Tibial artery (tissue), 4 donors: ENCODE data around the gene SORCS2.

Experiments used
- DNase-seq, 2 donors: peaks; one replicate each; pipeline ENCODE4 v3.0.0-alpha.2; 2019
- H3K27ac ChIP-seq, 2 donors: fragments of 200-600 bp; sonication (generic) in 1 of 2; 1 replicate in 1 of 2; 2 replicates in 1 of 2; pipeline ENCODE4 v1.5.1; 2018 to 2019; ENCODE audit warnings: mild to moderate bottlenecking in 1 of 2
- H3K27me3 ChIP-seq, 2 donors: fragments of 200-600 bp; sonication (generic) in 1 of 2; one replicate each; pipeline versions ENCODE4 v1.5.1 to v1.6.0; 2016 to 2019
- H3K36me3 ChIP-seq, 3 donors: fragments of 200-600 bp; sonication (generic) in 2 of 3; one replicate each; pipeline ENCODE4 v1.5.1; 2016 to 2019; ENCODE audit warnings: mild to moderate bottlenecking in 2 of 3
- H3K4me1 ChIP-seq, 4 donors: fragments of 200-600 bp; sonication (generic) in 2 of 4; 1 replicate in 3 of 4; 2 replicates in 1 of 4; pipeline ENCODE4 v1.5.1; 2016 to 2019
- H3K4me3 ChIP-seq, 2 donors: fragments of 200-600 bp; sonication (generic) in 1 of 2; 1 replicate in 1 of 2; 2 replicates in 1 of 2; pipeline ENCODE4 v1.5.1; 2018 to 2019; ENCODE audit warnings: mild to moderate bottlenecking in 2 of 2
- H3K9me3 ChIP-seq, 3 donors: fragments of 200-600 bp; sonication (generic) in 1 of 3; one replicate each; pipeline ENCODE4 v1.5.1; 2016 to 2019
- CTCF ChIP-seq, 2 experiments: fragments of 200-600 bp in 1 of 2; fragments of 450-650 bp in 1 of 2; IDR thresholded peaks; one replicate each; pipeline ENCODE4 v1.5.1; 2017 to 2019; ENCODE audit warnings: antibody characterized with exemption in 2 of 2, mild to moderate bottlenecking in 1 of 2, moderate library complexity in 1 of 2
- intact Hi-C: fragments of 100-400 bp; cut with DNase I; formaldehyde crosslinking; loops from one replicate; pipeline ENCODE4 v1.15.0; 2023; ENCODE audit warnings: low total_unique reads

Gene SORCS2

GRCh38 chr4:7167706-7168105 is 24.6 kb upstream of the SORCS2 start:
- Histone ChIP-seq H3K9me3 (no peaks in the 10 kb centered on the region), H3K4me1 (no peaks in the 10 kb centered on the region), H3K27me3 (no peaks in the 10 kb centered on the region), H3K36me3 (no peaks in the 10 kb centered on the region), H3K27ac (no peak overlapping the region), H3K4me3 (no peak overlapping the region)
- TF ChIP-seq CTCF (IDR thresholded peaks at IDR 0.05): no peak
- intact Hi-C loops: no loop called here
- no peak for DNase-seq

- peak in 1 of 2 donors; percentile 27 for DNase-seq
- H3K4me3 ChIP-seq: no peak overlapping the region
- H3K27ac ChIP-seq: no peak overlapping the region
- intact Hi-C loops: no loop called here
- H3K4me1 ChIP-seq: no peaks in the 10 kb centered on the region
- no peaks in the 10 kb centered on the region for H3K27me3 ChIP-seq
- no peaks in the 10 kb centered on the region for H3K36me3 ChIP-seq
- H3K9me3 ChIP-seq: no peaks in the 10 kb centered on the region
- TF ChIP-seq CTCF (IDR thresholded peaks at IDR 0.05): no peak
Measured at GRCh38 chr4:7168106-7168505, 24.2 kb upstream of the SORCS2 start.

GRCh38 chr4:7169134-7169533 is 23.2 kb upstream of the SORCS2 start:
- Histone ChIP-seq H3K4me3 (no peak overlapping the region), H3K36me3 (no peaks in the 10 kb centered on the region), H3K4me1 (no peaks in the 10 kb centered on the region), H3K9me3 (no peaks in the 10 kb centered on the region), H3K27me3 (no peaks in the 10 kb centered on the region), H3K27ac (no peak overlapping the region)
- DNase-seq: peak; percentile 6 to 23
- no peak for TF ChIP-seq CTCF (IDR thresholded peaks at IDR 0.05)
- intact Hi-C loops: no loop called here

GRCh38 chr4:7170012-7170411 is 22.3 kb upstream of the SORCS2 start:
- no peaks in the 10 kb centered on the region for H3K27me3 ChIP-seq
- H3K4me1 ChIP-seq: no peaks in the 10 kb centered on the region
- no peak for DNase-seq
- intact Hi-C loops: no loop called here
- no peaks in the 10 kb centered on the region for H3K9me3 ChIP-seq
- H3K4me3 ChIP-seq: no peak overlapping the region
- H3K27ac ChIP-seq: no peak overlapping the region
- H3K36me3 ChIP-seq: no peaks in the 10 kb centered on the region
- TF ChIP-seq CTCF (IDR thresholded peaks at IDR 0.05): no peak

GRCh38 chr4:7171191-7171900 is 21.0 kb upstream of the SORCS2 start:
- peak in 1 of 2 donors; percentile 19 for DNase-seq
- intact Hi-C loops: no loop called here
- no peak overlapping the region for H3K27ac ChIP-seq
- H3K27me3 ChIP-seq: no peaks in the 10 kb centered on the region
- TF ChIP-seq CTCF (IDR thresholded peaks at IDR 0.05): no peak
- H3K4me1 ChIP-seq: no peaks in the 10 kb centered on the region
- H3K4me3 ChIP-seq: no peak overlapping the region
- no peaks in the 10 kb centered on the region for H3K9me3 ChIP-seq
- H3K36me3 ChIP-seq: no peaks in the 10 kb centered on the region

- intact Hi-C loops: no loop called here
- Histone ChIP-seq H3K27me3 (no peaks in the 10 kb centered on the region), H3K4me1 (no peaks in the 10 kb centered on the region), H3K36me3 (no peaks in the 10 kb centered on the region), H3K4me3 (no peak overlapping the region), H3K9me3 (no peaks in the 10 kb centered on the region), H3K27ac (no peak overlapping the region)
- DNase-seq: peak in 1 of 2 donors; percentile 33
- TF ChIP-seq CTCF (IDR thresholded peaks at IDR 0.05): no peak
Measured at GRCh38 chr4:7172508-7172907, 19.8 kb upstream of the SORCS2 start.
